Activated gamma-delta T cell treated with anti-CD3 and anti-CD28 coated beads, Interleukin-2, amount 50 U/mL, for 16 hours (primary cell): ENCODE data around the gene LIPI.
"Not testable (repeated sequence)": the region's sequence is repeated elsewhere in the genome, so short reads cannot be mapped to it uniquely, and the experiment has no call there.

Source experiments
- DNase-seq: peaks from one replicate; pipeline ENCODE4 v3.0.0-alpha.2; 2020; ENCODE audit warnings: low read depth

The LIPI gene

GRCh38 chr21:14116080-14116481 lies 94.7 kb downstream of the LIPI start:
- DNase-seq: no peak

- no peak for DNase-seq
Observed at GRCh38 chr21:14115646-14116045, 95.1 kb downstream of the LIPI start.

- no peak for DNase-seq
Observed at GRCh38 chr21:14114251-14114650, 96.5 kb downstream of the LIPI start.

GRCh38 chr21:14104564-14104963 lies 106.2 kb downstream of the LIPI start:
- not testable (repeated sequence) for DNase-seq

GRCh38 chr21:14099570-14099969 lies 111.2 kb downstream of the LIPI start:
- DNase-seq: no peak

GRCh38 chr21:14097881-14098499 lies 112.8 kb downstream of the LIPI start:
- DNase-seq: no peak

- no peak for DNase-seq
Observed at GRCh38 chr21:14096577-14096976, 114.2 kb downstream of the LIPI start.

GRCh38 chr21:14096172-14096571 lies 114.6 kb downstream of the LIPI start:
- DNase-seq: no peak

GRCh38 chr21:14095056-14095455 lies 115.7 kb downstream of the LIPI start:
- DNase-seq: no peak

- no peak for DNase-seq
Observed at GRCh38 chr21:14092834-14093560, 117.8 kb downstream of the LIPI start.

- not testable (repeated sequence) for DNase-seq
Observed at GRCh38 chr21:14090184-14090583, 120.6 kb downstream of the LIPI start.

- DNase-seq: no peak
Observed at GRCh38 chr21:14088391-14088790, 122.4 kb downstream of the LIPI start.

GRCh38 chr21:14086553-14086952 lies 124.2 kb downstream of the LIPI start:
- no peak for DNase-seq

GRCh38 chr21:14084701-14085100 lies 126.1 kb downstream of the LIPI start:
- no peak for DNase-seq

GRCh38 chr21:14084068-14084501 lies 126.7 kb downstream of the LIPI start:
- DNase-seq: no peak

- no peak for DNase-seq
Observed at GRCh38 chr21:14080764-14081096, 130.0 kb downstream of the LIPI start.

GRCh38 chr21:14080040-14080763 lies 130.6 kb downstream of the LIPI start:
- no peak for DNase-seq

- no peak for DNase-seq
Observed at GRCh38 chr21:14078746-14079375, 131.9 kb downstream of the LIPI start.

- no peak for DNase-seq
Observed at GRCh38 chr21:14076143-14076806, 134.5 kb downstream of the LIPI start.

- DNase-seq: no peak
Observed at GRCh38 chr21:14075346-14076142, 135.2 kb downstream of the LIPI start.

GRCh38 chr21:14074177-14074576 lies 136.6 kb downstream of the LIPI start:
- DNase-seq: no peak
